K562 (cell line): ENCODE results near the gene ARHGAP26. TPM values are rescaled to one million over a fixed set of nuclear protein-coding genes. Genes with fewer than 3 reads are reported as not detected.

Source experiments
- ATF2 ChIP-seq: sonication (generic); formaldehyde crosslinking; IDR thresholded peaks from 2 replicates; pipeline ENCODE4 v1.8.1; 2022; ENCODE audit warnings: missing genetic modification reagents
- ATF4 ChIP-seq: fragments of 450-650 bp; formaldehyde crosslinking; IDR thresholded peaks from 2 replicates; pipeline ENCODE4 v1.4.0; 2022; ENCODE audit warnings: mild to moderate bottlenecking, moderate library complexity
- CREB5 ChIP-seq: fragments of 250-450 bp; sonication (Bioruptor Pico); IDR thresholded peaks from 2 replicates; pipeline ENCODE4 v1.5.0; 2020; ENCODE audit warnings: mild to moderate bottlenecking
- CTCF ChIP-seq, 3 experiments: IDR thresholded peaks in 2 of 3; conservative IDR thresholded peaks in 1 of 3; 2 replicates each; pipeline ENCODE4 v1.5.1; 2011 to 2012; ENCODE audit warnings: low read length in 3 of 3, mild to moderate bottlenecking in 3 of 3, control low read depth in 2 of 3, improper control_type of control experiment in 1 of 3, inconsistent platforms in 1 of 3, low read depth in 1 of 3, mixed read lengths in 1 of 3, moderate library complexity in 1 of 3; ENCODE audit not compliant: insufficient read depth in 2 of 3
- DEAF1 ChIP-seq: fragments of 450-650 bp; formaldehyde crosslinking; IDR thresholded peaks from 2 replicates; pipeline ENCODE4 v1.4.0; 2020; ENCODE audit warnings: mild to moderate bottlenecking, moderate library complexity
- SREBF2 ChIP-seq: sonication (generic); formaldehyde crosslinking; IDR thresholded peaks from 2 replicates; pipeline ENCODE4 v1.4.0; 2020; ENCODE audit warnings: mild to moderate bottlenecking, missing genetic modification reagents
- SRSF1 ChIP-seq: fragments of 200-400 bp; formaldehyde crosslinking; IDR thresholded peaks from 2 replicates; pipeline ENCODE4 v1.6.1; 2017; ENCODE audit warnings: mild to moderate bottlenecking, low read depth, low read length, moderate library complexity
- ZBTB2 ChIP-seq: fragments of 450-650 bp; IDR thresholded peaks from 2 replicates; pipeline ENCODE4 v1.6.1; 2016; ENCODE audit warnings: antibody characterized with exemption
- ZNF589 ChIP-seq: fragments of 200-800 bp; sonication (Bioruptor generic); IDR thresholded peaks from 2 replicates; pipeline ENCODE4 v1.6.1; 2016; ENCODE audit warnings: low read depth, missing genetic modification characterization, missing compliant biosample characterization
- ZSCAN32 ChIP-seq: fragments of 450-650 bp; formaldehyde crosslinking; IDR thresholded peaks from 2 replicates; pipeline ENCODE4 v1.4.0; 2020; ENCODE audit warnings: mild to moderate bottlenecking, moderate library complexity
- polyA plus RNA-seq, 8 experiments: library from polyadenylated mRNA; depleted of rRNA in 4 of 8; stranded (reverse) in 5 of 8; unstranded in 3 of 8; fragments of >200 nt; fragmentation: Nextera tagmentation in 2 of 8; fragmentation: Illumina TruSeq in 1 of 8; extraction: Ambion mirVana in 2 of 8; extraction: Trizol in 1 of 8; gene quantifications; 2 replicates each; pipeline versions ENCODE4 v1.2.1 to v1.2.3, GENCODE V29; 2011 to 2014; ENCODE audit warnings: inconsistent platforms in 1 of 8, missing spikeins in 1 of 8
- total RNA-seq, 7 experiments: library from RNA; depleted of rRNA in 6 of 7; stranded (reverse); fragments of >200 nt in 6 of 7; fragmentation: Illumina TruSeq in 2 of 7; extraction: Trizol in 2 of 7; gene quantifications; 2 replicates each; pipeline versions ENCODE4 v1.2.1 to v1.2.3, GENCODE V29; 2011 to 2021; ENCODE audit warnings: low replicate concordance in 1 of 7

Gene ARHGAP26
- total and polyA plus RNA-seq, 9 of the 15 experiments (the other 6 are each of a cell fraction or from before 2014, with no cell fraction given): 0.13 to 1.1 (median 0.55) TPM

- TF ChIP-seq ZBTB2 (no peak), ATF2 (CRISPR knock-in tag) (no peak), CTCF (IDR thresholded peaks at IDR 0.05 in 2 of 3, conservative IDR thresholded peaks at IDR 0.05 in 1 of 3; ENCODE audit: insufficient read depth in 2 of 3, low read depth in 1 of 3, low read length in 3 of 3) (peak; percentile 49 to 74 (median 68); a peak in 4 of 6 replicates), SRSF1 (no peak), DEAF1 (CRISPR knock-in tag) (peak; percentile 52; the same call in 1 of the 2 replicates), ZSCAN32 (CRISPR knock-in tag) (peak; percentile 78), CREB5 (CRISPR knock-in tag) (peak; percentile 71; the same call in 1 of the 2 replicates), ATF4 (CRISPR knock-in tag) (peak; percentile 84), ZNF589 (peak; percentile 76; the same call in 1 of the 2 replicates), SREBF2 (no peak)
These were observed 232.5 kb downstream of the ARHGAP26 start (continued) for GRCh38 chr5:143002459-143003327.
